Measurements from ENCODE around the gene NCF4.

The NCF4 gene

DNA sequence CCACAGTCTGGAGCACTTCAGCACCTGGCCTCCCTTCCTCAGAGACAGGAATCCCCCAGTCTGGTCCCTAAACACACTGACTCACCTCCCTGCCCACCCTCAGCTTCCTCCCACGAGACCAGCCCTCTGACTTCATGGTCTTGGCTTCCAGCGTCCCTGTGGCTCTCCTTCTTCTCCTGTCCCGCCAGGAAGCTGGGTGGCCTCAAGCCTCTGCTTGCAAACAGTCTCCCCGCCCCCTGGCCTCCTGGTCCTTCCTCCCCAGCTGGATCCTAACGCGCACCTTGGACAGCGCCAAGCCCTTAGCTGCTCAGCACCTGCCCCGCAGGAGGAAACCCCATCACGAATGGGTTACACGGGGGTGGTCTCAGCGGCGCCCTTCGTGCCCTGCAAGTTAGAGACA is 4.5 kb downstream of the NCF4 start:
- no peak for DNase-seq

DNA sequence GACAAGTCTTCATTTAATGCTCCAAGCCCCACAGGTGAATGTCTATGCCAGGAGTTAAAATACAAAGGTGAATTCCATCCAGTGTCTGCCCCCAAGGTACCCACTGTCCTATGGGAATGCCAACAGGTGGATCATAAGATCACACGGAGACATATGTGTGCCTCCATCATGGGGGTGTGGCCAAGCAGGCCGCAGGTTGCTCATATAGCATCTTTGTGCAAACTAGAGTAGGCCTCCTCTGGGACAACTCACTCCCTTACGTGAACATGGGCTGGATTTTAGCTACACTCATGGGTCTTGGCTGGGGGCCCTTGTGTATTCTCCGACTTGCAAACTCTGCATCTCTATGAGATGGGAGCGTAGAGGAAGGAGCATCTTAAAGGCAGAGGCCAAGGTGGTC is 6.9 kb downstream of the NCF4 start:
- DNase-seq = no peak

DNA sequence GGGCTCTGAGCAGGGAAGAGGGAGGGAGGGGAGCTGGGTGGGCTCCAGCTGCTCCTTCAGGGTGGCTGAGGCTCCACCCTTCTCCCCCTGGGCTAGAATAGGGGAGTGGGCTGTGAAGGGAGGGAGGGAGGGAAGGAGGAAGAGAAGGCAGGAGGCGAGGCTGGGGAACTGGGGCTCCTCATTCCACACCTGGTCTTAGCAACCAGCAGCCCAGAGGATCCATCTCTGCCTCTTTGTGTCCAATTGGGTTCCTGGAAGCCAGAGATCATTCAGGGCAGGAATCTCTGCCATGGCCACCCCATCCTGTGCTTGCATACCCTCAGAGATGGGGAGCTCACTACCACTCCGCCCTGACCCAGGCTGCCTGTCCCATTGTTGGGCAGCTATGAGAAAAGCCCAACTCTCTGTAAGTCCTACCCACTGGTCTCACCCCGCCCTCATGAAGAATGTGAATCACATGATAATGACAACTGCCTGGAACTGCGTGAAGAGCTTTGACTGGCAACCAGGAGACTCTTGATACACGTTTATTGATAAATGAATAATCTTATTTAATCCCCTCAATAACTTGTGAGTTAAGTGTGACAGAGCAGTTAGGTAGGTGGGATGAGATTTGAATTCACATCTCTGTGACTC is 7.9 kb downstream of the NCF4 start:
- DNase-seq = no peak

DNA sequence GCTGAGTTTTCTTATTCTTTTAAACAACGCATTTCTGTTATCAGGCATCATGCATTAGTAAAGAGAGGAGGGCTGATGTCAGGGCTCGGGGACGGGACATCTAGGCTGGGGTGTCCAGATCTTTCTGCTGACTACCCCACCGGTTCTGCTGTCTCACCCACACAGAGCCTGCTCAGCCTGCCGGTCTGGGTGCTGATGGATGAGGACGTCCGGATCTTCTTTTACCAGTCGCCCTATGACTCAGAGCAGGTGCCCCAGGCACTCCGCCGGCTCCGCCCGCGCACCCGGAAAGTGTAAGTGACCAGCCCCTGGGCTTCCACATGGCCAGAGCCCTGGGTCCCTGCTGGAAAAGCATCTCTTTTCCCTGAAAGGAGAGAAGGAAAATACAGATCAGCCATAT is 9.4 kb downstream of the NCF4 start:
- no peak for DNase-seq

DNA sequence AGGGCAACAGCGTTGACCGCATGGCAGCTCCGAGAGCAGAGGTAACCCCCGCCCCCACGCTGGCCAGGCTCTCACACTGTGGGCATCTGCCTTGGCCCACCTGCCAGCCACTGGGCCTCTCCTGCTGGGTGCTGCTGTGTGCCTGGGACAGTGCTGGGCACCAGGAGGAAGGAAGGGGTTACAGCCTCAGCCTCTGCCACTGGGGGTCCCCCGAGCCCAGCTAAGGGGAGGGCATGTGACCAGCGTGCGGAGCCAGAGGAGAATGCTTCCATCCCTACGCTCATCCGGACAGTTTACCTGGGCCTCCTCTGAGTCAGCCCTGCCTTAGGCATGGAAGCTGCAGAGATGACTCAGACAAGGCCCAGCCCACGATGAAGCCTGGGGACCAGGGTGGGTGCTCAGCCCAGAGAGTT is 10.9 kb downstream of the NCF4 start:
- DNase-seq = no peak

DNA sequence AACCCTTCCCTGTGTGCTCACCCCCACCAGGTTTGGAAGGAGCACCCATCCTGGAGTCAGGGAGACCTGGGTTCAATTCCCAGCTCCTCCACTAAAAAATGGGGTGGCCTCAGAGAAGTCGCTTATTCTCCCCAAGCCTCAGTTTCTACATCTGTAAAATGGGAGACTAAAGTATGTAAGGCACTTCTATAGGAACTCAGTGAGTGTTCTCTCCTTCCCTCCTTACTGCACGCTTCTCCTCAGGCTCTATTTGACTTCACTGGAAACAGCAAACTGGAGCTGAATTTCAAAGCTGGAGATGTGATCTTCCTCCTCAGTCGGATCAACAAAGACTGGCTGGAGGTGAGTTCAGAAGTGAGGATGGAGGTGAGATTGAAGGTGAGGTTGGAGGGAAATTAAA is 11.3 kb downstream of the NCF4 start:
- DNase-seq = no peak

DNA sequence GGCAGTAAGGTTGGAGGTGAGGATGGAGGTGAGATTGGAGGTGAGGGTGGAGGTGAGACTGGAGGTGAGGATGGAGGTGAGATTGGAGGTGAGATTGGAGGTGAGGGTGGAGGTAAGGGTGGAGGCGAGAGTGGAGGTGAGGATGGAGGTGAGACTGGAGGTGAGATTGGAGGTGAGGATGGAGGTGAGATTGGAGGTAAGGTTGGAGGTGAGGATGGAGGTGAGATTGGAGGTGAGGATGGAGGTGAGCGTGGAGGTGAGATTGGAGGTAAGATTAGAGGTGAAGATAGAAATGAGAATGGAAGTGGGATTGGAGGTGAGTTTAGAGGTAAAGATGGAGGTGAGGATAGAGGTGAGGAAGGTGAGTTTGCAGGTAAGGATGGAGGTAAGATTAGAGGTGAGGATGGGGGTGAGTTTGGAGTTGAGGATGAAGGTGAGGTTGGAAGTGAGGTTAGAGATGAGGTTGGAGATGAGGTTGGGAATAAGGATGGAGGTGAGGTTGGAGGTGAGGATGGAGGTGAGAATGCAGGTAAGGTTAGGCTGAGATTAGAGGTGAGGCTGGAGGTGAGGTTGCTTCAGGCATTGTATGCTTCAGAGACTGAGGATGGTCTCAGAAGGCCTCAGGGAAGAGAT is 12.2 kb downstream of the NCF4 start:
- DNase-seq = no peak

DNA sequence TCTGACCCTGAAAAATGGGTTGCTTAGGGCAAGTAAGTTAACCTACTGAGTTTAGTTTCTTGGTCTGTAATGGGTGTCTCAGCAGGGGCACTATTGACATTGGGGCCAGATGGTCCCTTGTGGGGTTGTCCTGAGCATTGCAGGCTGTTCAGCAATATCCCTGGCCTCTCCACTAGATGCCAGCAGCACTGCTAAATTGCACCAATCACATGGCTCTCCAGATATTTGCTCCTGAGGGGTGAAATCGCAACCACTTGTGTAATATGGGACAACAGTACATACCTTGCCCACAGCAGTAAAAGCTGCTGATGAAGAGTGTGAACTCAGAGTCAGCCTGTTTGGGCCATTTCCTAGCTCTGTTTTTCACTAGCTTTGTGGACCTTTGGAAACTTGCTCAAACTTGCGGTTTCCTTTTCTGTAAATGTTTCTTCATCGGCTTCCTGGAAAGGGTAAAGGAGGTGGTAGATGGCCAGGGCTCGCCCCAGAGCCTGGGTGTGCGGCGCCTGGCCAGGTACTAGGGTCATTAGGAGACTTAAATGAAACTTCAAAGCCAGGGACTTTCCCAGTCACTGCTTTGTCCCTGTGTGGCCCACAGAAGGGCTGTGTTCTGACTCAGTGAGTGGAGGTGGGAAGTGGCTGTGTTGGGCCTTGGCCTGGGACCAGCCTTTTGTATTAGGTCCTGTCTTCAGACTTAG is 13.0 kb downstream of the NCF4 start:
- DNase-seq = peak; percentile 50

DNA sequence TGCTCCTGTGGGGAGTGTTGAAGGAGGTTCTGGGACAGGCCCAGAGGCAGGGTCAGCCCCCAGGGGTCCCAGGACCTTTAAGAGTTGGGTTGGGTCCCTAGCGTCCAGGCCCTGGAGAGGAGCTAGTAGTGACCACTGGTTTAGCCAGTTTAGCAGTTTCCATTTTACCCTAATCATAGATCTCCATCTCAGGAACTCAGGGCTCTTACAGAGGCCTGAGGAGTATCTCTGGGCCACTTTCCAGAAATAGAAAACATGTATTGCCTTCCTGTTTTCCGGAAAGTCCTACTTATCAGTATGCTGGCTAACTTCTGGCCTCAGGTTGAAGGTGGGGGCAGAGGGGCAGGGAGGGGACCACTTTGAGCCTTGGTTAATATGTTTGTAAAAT is 13.5 kb downstream of the NCF4 start:
- no peak for DNase-seq

DNA sequence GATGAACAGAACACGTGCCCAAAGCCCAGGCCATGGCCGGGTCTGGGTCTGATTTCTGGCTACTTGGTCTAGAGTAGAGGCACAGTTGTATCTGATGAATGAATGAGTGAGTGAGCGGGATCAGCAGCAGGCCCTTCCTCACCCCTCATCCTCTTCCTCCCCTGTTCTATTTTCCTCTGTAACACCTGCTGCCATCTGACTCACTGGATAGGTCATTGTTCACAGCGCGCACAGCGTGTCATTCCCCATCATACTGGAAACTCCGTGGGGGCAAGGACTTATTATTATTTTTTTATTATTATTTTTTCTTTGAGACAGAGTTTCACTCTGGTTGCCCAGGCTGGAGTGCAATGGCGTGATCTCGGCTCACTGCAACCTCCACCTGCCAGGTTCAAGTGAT is 13.9 kb downstream of the NCF4 start:
- DNase-seq = no peak

DNA sequence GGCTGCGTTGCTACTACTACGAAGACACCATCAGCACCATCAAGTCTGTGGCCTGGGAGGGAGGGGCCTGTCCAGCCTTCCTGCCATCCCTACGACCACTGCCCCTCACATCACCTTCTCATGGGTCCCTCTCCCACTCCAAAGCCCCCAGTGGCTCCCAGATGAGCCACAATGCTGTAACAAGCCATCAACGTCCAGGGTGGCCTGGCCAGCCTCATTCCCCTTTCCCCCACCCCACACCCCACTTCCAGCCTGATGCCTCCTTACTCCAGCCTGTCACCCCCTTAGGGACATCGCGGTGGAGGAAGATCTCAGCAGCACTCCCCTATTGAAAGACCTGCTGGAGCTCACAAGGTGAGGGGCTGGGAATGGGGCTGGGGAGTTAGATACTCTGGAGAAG is 14.9 kb downstream of the NCF4 start:
- no peak for DNase-seq

DNA sequence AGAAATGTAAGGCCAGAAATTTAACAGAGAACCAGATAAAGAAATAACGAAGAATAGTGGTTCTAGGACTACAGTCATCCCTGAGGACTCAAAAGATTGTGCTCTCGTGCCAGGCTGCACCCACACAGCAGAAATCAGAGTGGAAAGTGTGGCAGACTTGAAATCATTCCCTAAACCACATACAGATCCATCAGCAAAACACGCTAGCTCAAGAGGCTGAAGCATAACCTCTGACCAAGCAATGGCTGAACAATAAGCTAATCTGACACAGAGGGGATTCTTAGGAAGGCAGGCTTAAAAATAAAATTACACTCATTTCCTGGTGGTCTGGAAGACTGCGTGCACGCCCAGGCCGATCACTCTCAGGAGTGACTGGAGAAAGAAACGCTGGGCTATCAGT is 19.0 kb downstream of the NCF4 start:
- no peak for DNase-seq

DNA sequence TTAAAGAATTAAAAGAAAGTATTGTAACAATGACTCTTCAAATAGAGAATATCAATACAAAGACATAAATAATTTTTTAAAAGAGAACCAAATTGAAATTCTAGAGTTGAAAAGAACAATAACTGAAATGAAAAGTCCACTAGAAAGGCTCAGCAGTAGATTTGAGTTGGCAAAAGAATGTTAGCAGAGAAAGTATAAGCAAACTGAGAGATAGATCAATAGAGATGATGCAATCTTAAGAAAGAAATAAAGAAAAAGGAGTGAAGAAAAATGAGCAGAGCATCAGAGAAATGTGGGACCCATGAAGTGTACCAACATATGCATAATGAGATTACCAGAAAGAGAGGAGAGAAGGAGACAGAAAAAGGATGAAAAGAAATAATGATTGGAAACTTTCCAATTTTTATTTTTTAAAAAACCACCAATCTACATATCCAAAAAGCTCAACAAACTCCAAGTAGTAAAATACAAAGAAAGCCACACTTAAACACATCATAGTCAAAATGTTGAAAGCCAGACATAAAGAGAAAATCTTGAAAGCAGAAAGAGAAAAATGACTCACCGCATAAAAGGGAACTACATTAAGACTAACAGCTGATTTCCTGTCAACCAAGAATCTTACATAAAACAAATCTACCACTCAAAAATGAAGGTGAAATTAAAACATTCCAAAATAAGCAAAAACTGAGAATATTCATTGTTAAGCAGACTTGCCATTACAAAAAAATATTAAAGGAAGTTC is 20.9 kb downstream of the NCF4 start:
- no peak for DNase-seq

DNA sequence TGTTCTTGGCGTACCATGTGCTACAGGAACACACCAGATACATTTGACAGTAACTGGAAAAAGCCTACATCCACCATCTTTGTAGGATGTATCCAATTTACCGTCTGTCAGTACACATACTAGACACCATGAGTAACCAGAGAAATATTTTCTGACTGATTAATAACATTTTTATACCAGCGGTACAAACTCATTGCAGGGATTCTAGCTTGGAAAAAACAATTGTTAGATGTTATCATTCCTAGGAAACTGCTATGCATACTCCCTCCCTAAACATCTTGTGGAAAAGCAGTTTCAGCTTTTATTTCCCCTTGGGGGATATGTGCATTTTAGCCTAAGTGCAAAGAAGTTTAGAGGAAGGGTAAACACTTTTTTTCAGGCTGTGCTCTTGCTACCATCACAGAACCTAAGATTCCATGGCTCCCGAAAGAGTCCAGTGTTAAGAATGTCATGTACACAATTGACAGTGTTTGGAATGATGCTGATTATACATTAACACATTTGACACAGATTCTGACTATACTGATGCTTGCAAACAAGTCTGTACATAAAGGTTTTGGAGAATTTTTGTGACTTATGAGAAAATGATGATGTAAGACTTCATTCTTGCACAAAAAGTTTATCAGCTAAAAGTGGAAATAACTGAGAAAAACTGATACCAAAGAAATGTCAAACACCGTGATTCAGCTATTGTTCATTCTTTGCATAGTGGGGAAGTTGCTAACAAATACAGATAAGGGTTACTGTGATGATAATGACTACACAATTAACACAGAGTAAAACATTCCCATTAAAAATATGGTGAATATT is 23.7 kb downstream of the NCF4 start:
- DNase-seq = peak; percentile 44

DNA sequence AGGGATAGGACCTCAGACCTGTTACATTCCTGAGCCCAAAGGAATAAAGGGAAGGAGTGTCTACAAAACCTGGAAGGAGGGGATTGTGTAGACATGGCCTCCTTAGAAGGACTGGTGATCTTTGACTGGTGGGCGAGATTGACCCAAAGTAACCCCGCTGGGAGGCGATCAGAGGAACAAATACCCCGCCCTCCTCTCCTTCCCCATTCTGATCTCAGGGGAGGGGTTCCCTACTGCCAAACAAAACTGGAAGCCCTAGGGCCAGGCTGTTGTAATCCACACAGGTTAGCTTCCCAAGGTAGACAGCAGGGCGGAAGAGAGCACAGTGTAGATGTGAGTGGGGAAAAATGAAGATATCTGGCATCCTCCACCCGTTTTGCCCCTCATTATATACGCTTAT is 24.7 kb downstream of the NCF4 start:
- no peak for DNase-seq

DNA sequence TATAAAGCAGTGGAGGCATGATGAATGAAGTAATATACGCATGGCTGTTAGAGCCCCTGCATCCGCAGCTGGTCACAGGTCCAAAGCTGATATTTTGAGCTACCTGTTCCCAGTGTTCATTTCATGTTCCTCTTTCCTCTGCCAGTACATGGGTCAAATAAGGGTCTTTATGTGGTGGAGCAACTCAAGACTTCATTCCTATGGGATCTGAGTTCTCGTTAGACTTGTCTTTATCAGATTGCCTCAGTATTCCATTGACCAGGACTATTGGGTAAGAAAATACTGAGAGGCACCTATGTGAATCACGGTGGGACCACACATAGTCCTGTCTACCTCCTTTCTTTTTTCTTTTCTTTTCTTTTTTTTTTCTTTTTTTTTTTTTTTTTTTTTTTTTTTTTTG is 25.2 kb downstream of the NCF4 start:
- no peak for DNase-seq

DNA sequence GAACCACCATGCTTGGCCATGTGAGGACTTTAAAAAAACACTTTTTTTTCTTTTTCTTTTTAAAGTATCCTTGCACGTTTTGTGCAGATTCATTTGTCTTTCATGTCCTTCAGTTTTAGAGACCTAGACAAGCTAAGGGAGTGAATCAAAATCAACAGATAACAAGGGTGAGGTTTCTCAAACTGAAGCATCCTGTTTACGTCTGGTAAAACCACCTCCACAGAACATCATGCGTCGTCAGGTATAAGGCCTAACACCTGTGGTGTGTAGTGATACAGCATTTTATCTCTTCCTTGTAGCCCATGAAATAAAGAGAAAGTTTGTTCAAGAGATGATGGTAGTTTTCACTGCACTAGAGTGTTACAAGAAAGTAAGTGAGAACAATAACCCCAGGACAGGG is 26.4 kb downstream of the NCF4 start:
- DNase-seq = no peak

DNA sequence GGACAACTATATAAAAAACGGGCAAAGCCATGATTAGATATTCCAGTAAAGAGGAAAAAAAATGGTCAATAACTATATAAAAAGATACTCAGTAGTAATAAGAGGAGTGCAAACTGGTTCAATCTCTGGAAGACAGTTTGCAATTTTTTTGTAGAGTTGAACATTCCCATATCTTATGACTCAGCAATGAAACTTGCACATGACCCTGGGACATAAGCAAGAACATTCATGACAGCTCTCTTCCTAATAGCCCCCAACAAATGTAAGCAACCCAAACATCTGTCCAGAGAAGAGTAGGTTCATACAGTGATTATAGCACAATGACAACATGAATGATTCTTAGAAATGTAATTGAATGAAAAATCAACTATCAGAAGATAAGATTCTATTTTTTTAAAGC is 30.8 kb downstream of the NCF4 start:
- DNase-seq = no peak

DNA sequence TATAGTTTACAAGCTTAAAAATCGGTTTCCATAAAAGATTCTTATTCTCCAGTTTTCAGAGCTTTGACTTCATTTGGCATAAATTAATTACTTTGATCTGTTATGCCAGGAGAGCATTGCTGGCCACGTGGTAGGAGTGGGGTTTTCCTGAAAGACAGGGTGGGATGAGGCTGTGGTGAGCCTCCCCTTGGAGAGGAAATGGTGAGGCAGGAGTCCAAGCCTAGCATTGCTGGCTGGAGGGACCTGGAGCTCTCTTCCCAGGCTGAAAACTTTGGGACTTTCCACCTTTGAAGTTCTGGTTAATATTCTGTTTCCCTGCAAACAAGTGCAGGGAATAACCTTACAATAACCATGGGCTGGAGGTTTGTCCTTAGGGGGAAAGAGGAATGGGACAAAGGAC is 31.5 kb downstream of the NCF4 start:
- no peak for DNase-seq

DNA sequence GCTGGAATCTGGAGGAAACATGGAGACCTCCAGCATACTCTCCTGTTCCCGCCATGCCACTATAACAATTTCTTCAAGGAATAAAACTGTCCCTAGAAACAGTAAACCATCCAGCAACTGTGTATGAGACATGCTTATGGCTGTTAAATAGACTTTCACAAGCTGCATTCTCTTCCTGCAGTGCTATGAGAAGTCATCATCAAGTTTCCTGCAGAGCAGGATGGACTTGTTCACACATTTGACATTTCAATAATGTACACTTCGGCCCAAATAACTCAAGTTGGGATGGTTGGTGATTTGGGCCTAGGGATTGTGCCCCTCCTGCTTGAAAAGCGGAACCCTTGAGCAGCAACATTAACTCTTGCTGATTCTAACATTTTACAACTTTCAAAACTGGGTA is 32.5 kb downstream of the NCF4 start:
- DNase-seq = no peak

DNA sequence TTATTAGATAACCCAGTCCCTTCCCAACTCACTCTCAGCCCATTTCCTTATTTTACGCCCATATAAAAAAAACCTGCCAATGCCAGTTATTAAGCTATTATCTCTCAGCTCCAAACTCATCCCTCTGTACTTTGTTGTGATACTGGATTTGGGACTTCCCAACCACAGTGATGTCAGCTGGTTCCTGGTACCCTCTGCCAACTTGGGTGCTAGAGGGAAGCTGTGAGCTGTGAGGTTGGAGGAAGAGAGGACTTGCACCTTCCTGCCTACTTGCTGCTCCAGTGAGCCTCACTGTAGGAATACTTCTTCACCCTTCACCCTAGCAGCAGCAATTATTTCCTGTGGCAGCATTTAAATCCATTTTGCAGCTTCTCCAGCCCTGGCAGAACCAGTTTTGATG is 33.5 kb downstream of the NCF4 start:
- no peak for DNase-seq

DNA sequence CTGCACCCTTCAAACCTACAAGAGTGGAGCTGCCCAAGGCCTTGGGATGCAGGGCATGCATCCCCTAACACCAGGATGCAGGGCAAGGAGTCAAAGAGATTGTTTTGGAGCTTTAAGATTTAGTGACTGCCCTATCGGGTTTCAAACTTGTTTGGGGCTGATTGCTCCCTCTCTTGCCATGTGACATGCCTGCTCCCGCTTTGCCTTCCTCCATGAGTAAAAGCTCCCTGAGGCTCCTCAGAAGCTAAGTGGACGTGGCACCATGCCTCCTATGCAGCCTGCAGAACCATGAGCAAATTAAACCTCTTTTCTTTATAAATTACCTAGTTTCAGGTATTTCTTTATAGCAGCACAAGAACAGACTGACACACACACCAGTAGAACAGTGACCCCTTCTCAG is 36.8 kb downstream of the NCF4 start:
- DNase-seq = no peak

DNA sequence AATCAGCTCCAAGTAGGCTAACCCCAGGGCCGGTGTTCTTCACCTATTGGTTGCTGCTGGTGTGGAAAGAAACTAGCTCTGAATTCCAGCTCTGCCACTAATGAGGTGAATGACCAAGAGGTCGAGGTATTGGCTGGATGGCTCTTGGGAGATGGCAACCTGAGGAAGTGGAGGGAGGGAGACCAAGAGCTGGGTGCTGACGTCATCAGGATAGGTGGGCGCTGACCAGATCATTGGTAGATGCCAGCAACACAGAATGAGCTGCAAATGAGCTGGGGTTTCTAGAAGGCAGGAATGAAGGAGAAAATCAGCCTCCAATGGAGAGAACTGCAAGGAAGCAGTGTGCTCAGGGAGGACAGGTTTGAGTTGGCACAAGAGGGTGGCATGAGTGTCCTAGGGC is 37.9 kb downstream of the NCF4 start:
- no peak for DNase-seq
